GM12873 (cell line): ENCODE results near the gene PLPPR3.

ENCODE experiments used
- CTCF ChIP-seq: IDR thresholded peaks from 2 replicates; pipeline ENCODE4 v1.5.1; 2012; ENCODE audit warnings: low read depth, mild to moderate bottlenecking, moderate library complexity, low read length, control low read depth; ENCODE audit not compliant: insufficient read depth; ENCODE audit errors: missing control alignments

The PLPPR3 gene

DNA sequence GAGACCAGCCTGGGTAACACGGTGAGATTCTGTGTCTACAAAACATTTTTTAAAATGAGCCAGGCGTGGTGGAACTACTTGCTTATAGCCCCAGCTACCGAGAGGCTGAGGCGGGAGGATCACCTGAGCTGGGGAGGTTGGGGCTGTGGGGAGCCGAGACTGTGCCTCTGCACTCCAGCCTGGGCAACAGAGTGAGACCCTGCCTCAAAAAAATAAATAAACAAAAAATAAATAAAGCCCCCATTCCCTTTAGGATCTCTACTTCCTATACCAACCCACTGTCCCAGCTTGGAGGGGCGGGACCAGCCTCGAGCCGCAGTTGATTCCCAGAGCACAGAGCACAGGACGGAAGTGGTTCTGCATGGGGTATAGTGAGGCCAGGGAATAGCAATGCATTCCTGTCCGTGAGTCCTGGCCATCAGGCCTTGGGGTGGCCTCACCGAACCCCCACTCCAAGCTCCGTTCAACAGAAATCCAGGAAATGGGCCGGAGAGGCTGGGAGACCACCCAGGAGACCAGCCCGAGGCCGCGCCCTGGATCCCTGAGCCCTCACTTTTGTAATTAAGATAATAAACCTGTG lies 29.4 kb downstream of the PLPPR3 start:
- no peak for TF ChIP-seq CTCF

- TF ChIP-seq CTCF, result no peak
Observed at GRCh38 chr19:791567-792305, 30.0 kb downstream of the PLPPR3 start.

DNA sequence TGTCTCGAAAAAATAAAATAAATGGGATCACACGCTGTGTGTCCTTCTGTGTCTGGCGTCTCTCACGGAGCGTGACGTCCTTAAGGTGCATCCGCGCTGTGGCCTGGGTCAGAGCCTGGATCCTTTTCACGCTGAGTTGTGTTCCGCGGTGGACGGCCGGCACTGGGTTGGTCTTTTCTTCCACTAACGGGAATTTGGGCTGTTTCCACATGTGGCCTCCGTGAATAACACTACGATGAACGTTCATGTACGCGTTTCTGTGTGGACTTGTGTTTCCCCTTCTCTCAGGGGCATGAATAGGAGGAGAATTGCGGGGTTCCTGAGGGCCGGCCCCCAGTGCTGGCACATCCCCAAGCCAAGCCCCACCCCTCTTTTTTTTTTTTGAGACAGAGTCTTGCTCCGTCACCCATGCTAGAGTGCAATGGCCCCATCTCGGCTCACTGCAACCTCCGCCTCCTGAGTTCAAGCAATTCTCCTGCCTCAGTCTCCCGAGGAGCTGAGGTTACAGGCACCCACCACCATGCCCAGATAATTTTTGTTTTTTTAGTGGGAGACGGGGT lies 30.7 kb downstream of the PLPPR3 start:
- TF ChIP-seq CTCF, result no peak

DNA sequence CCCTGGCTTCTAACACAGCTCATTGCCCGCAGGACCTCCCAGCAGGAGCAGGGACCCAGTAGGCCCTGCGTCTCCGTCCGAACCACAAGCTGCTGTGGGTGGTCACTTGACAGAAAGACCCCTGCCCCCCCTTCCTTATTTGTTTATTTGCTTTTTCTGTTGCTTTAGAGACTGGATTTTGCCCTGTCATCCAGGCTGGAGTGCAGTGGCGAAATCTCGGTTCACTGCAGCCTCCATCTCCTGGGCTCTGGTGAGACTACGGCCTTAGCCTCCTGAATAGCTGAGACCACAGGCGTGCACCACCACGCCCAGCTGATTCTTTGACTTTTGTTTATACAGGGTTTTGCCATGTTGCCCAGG lies 32.1 kb downstream of the PLPPR3 start:
- TF ChIP-seq CTCF, result no peak

- TF ChIP-seq CTCF, result no peak
Observed at GRCh38 chr19:788983-789700, 32.6 kb downstream of the PLPPR3 start.

- no peak for TF ChIP-seq CTCF
Observed at GRCh38 chr19:788686-788982, 33.1 kb downstream of the PLPPR3 start.

DNA sequence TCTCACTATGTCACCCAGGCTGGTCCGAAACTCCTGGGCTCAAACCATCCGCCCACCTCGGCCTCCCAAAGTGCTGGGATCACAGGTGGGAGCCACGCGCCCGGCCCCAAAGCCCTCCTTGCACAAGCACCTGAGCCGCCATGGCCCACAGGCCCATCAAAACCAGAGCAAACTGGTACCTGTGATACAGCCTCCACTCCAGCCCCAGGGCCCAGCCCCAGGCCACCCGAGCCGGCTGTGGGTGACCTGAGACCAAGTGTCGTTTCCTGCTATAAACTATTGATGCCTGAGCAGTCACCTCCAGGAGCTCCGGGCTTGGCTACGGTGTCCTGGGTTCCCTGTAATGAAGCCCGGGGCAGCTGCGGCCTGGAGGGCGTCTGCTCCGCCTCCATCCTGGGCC lies 34.2 kb downstream of the PLPPR3 start:
- no peak for TF ChIP-seq CTCF
